ENCODE data around the gene SHD. TPM values are rescaled to one million over a fixed set of nuclear protein-coding genes. Genes with fewer than 3 reads are reported as not detected.

SHD gene
- total and polyA plus RNA-seq, 11 donors, result 0.52 TPM; not detected in 10

GRCh38 chr19:4322942-4323665 is 44.0 kb downstream of the SHD start:
- ATAC-seq, result no peak
- Histone ChIP-seq H3K27ac (no peak overlapping the region), H3K36me3 (no peaks in the 10 kb centered on the region), H3K9me3 (peaks cover 0 to 16% (median 0%) of the 10 kb centered on the region in 12 donors), H3K27me3 (peaks cover 0 to 5% (median 0%) of the 10 kb centered on the region in 9 donors), H3K4me1 (peaks cover 0 to 15% (median 12%) of the 10 kb centered on the region in 12 donors), H3K4me3 (no peak overlapping the region)
- intact Hi-C loops (cut with DNase I), result loop anchor here in 1 of 10 donors (10.0 kb wide), 1 partner anchor 58 kb away; no protein-coding TSS in a partner anchor
- WGBS, 4 donors, result 75 to 93% (median 77%) methylated on average over 16 to 37 of the region's 37 CpGs
- TF ChIP-seq CTCF (IDR thresholded peaks at IDR 0.05) (no peak), POLR2A (IDR thresholded peaks at IDR 0.05) (no peak)
- no peak for DNase-seq

DNA sequence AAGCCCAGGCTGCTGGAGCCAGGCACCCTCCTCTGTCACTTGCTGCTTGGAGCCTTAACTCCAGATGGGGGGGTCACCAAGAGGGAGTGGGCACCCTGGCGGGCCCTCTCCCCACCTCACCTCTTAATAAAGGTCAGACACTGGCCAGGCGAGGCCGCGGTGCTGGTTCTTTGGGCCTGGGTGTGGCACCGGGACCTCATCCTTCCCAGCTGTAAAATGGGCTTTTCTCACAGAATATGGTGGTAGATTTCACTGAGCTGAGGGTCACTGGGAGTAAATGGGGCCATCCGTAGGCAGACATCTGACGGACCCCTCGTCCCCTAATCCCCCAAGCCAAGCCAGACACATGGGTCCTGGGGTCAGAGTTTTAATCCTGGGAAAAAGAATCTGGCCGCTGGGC is 44.6 kb downstream of the SHD start:
- 84 to 93% (median 88%) methylated on average over 5 to 9 of the region's 9 CpGs for whole genome bisulfite sequencing, 4 donors
- Histone ChIP-seq H3K27ac (no peak overlapping the region), H3K4me1 (peaks cover 0 to 19% (median 12%) of the 10 kb centered on the region in 12 donors), H3K36me3 (no peaks in the 10 kb centered on the region), H3K4me3 (no peak overlapping the region), H3K9me3 (peaks cover 0 to 16% (median 0%) of the 10 kb centered on the region in 12 donors), H3K27me3 (peaks cover 0 to 5% (median 0%) of the 10 kb centered on the region in 9 donors)
- intact Hi-C loops (cut with DNase I), result loop anchor here in 1 of 10 donors (10.0 kb wide), 1 partner anchor 59 kb away; no protein-coding TSS in a partner anchor
- no peak for DNase-seq
- no peak for ATAC-seq
- TF ChIP-seq POLR2A (IDR thresholded peaks at IDR 0.05), result no peak
- TF ChIP-seq CTCF (IDR thresholded peaks at IDR 0.05), result no peak

DNA sequence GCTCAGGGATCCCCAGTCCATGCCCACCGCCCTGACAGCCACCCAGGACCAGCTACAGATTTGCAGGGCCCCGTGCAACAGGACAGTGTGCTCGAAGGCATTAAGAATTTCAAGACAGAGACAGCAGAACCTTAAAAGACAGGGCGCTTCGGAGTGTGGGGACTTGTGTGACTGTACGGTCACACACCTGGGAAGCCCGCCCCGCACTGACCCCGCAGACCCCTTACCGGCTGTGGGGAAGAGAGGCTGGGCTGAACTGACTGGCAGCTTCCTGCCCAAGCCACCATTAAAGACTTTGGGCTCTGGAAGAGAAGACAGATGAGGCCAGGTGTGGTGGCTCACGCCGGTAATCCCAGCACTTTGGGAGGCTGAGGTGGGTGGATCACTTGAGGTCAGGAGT is 45.2 kb downstream of the SHD start:
- peaks cover 0 to 5% (median 0%) of the 10 kb centered on the region in 9 donors for H3K27me3 ChIP-seq
- H3K36me3 ChIP-seq, result no peaks in the 10 kb centered on the region
- 90 to 91% (median 91%) methylated on average over 11 to 12 of the region's 12 CpGs for WGBS, 4 donors
- H3K9me3 ChIP-seq, result peaks cover 0 to 12% (median 0%) of the 10 kb centered on the region in 12 donors
- ATAC-seq, result no peak
- H3K4me3 ChIP-seq, result no peak overlapping the region
- TF ChIP-seq CTCF (IDR thresholded peaks at IDR 0.05) (no peak), POLR2A (IDR thresholded peaks at IDR 0.05) (no peak)
- intact Hi-C loops (cut with DNase I), result loop anchor here in 1 of 10 donors (10.0 kb wide), 1 partner anchor 59 kb away; no protein-coding TSS in a partner anchor
- DNase-seq, result no peak
- peaks cover 0 to 24% (median 16%) of the 10 kb centered on the region in 12 donors for H3K4me1 ChIP-seq
- no peak overlapping the region for H3K27ac ChIP-seq

DNA sequence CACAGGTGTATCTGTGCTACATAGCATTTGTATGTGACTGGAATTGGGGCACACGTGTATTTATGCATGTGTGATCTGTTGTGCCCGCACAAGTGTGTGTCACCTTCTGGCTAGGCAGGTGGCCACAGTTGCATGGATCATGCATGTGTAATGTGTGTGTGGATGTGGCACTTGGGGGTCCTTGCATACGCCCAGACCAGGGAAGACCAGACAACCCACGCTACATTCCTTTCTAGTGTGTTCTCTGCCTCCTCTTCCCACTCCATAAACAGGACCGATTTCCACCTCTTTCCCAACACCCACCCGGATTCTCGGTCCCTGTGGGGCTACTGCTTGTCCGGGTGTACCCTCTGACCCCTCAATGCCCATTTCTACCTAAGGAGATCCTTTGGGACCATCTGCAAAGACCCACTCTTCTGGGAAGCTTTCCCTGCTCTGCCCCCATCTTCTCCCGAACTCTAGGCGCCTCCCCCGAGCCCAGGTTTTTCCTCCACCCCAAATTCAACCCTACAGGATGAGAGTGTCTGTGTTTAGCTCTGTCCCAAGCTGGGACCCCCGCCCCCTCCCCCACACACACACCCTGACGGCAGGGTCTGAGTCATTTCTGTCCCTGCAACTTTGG is 47.3 kb downstream of the SHD start:
- no peaks in the 10 kb centered on the region for H3K36me3 ChIP-seq
- no peak overlapping the region for H3K27ac ChIP-seq
- peaks cover 0 to 4% (median 0%) of the 10 kb centered on the region in 12 donors for H3K9me3 ChIP-seq
- H3K4me3 ChIP-seq, result no peak overlapping the region
- 58 to 69% (median 63%) methylated on average over 13 of the region's 13 CpGs for WGBS, 4 donors
- DNase-seq (no peak), ATAC-seq (no peak)
- intact Hi-C loops (cut with DNase I), result loop anchor here in 2 of 10 donors (5.0 to 10.0 kb wide), 2 partner anchors 62 to 76 kb away; partner anchors contain the start of genes CHAF1A (in 1 of the 2) and SH3GL1 (in 1 of the 2)
- no peak for TF ChIP-seq POLR2A (IDR thresholded peaks at IDR 0.05)
- TF ChIP-seq CTCF (IDR thresholded peaks at IDR 0.05), result no peak
- peaks cover 0 to 24% (median 16%) of the 10 kb centered on the region in 12 donors for H3K4me1 ChIP-seq
- peaks cover 0 to 5% (median 0%) of the 10 kb centered on the region in 9 donors for H3K27me3 ChIP-seq
